Stimulated activated CD4-positive, alpha-beta T cell treated with anti-CD3 and anti-CD28 coated beads, Interleukin-4, amount 100 ng/mL, for 4 hours (primary cell): ENCODE results near the gene ZRSR2.
"Not testable (repeated sequence)": the region's sequence is repeated elsewhere in the genome, so short reads cannot be mapped to it uniquely, and the experiment has no call there.

Source experiments
- DNase-seq, 2 experiments: peaks; one replicate each; pipeline ENCODE4 v3.0.0-alpha.2; 2020

The ZRSR2 gene

GRCh38 chrX:15797707-15798106 is 7.4 kb downstream of the ZRSR2 start:
- DNase-seq: no peak

DNA sequence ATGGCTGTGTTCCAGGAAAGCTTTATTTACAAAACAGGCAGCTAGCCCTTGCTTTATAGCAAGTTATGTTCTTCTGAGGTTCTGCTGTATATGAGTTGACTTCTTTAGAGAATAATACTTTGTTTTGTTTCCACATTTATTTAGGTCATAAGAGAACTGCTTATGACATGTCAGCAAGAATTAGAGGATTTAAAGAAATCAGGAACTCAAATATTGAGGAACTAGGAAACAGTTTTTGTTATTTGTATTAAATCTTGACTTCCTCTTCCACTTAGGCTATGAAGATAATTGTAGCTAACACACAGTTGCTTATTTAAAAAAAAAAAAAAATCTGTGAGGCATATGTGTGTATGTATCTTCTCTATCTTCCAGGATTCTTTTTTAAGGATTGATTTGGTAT is 14.3 kb downstream of the ZRSR2 start:
- no peak for DNase-seq

DNA sequence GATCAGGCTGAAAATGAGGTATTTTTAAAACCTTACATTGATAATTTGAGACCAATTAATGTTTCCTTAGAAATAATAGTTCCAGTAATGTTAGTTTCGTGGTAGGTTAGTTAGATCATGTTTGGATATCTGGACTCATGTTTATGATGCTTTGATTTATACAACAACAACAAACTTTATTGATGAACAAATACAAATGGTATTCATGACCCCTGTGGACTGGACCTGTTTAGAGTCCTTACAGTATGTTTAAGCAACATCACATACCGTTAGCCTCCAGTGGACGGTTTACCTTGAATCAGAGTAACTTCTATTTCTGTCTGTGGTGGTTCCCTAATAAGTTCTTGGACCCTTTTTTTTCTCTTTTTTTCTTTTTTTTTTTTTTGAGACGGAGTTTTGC is 18.0 kb downstream of the ZRSR2 start:
- DNase-seq: no peak

DNA sequence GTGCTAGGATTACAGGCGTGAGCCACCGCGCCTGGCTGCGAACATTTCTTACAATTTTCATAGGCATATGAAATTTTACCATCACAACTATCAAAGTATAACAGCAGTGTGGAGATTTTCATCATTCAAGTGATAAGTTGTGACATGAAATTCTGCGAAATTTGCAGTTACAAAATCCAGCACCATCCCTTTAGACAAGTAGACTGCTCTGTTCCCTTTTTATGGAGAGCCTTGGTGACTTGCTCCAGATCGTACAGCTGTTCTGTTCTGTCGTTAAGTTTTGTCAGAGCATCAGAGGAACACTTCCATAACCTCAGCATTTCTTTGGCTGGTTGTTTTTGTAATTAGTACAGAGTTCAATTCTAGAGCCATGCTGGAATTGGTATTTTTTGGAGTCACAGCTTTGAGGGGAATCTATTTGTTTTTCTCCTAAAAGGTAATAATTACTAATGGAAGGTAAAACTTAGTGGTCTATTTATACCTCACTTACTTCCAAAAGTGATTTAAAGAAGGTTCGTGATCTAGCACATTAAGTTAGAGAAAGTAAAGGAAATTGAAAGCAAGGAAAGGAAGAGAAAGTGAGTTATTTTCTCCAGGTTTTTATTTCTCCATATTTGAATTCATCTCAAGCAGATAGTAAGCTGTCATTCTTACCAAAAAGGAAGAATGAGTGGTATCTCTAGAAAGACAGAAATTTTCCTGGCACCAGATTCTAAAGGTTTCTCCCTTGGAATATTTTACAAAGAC is 22.1 kb downstream of the ZRSR2 start:
- DNase-seq: no peak

DNA sequence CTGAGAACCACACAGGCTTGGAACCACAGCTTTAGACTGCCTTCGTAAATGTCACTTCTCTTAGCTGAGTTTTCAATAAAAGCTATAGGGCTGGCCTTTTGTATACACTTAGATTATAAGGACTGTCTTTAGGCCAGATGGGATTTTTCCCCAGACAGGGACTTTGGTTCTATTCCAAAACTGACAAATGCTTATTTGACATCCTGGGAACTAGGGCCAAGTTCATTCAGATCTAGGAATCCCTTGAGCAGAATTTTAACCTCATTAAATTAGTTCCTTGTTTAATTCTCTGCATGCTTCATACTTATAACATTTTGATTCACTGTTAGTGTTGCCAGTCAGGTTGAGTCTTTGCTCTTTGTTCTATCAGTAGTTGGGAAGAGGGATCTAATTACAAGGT is 23.1 kb downstream of the ZRSR2 start:
- no peak for DNase-seq

GRCh38 chrX:15814771-15815365 is 24.6 kb downstream of the ZRSR2 start:
- no peak for DNase-seq

- peak in 1 of 2 experiments; percentile 7 for DNase-seq
These were observed 25.6 kb downstream of the ZRSR2 start for GRCh38 chrX:15815779-15816437.

- no peak for DNase-seq
These were observed 26.1 kb downstream of the ZRSR2 start for GRCh38 chrX:15816438-15816809.

DNA sequence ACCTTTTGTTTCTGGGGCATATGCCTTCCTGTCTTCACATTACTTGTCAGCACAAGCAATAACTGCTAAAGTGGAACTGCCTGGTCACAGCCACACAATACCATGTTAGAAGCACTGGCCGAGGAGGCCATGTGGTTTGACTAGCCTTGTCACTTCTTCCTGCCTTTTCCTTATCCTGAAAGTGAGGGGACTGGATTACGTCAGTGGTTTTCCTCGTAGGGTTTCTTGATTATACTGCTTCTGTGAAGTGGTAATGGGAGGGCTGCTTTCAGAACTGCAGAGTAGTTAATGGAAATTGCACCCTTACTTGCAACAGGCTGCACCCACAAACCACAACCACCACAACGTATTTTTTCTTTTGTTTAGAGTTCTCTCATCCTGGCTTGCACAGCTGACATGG is 26.6 kb downstream of the ZRSR2 start:
- DNase-seq: peak in 1 of 2 experiments; percentile 6

DNA sequence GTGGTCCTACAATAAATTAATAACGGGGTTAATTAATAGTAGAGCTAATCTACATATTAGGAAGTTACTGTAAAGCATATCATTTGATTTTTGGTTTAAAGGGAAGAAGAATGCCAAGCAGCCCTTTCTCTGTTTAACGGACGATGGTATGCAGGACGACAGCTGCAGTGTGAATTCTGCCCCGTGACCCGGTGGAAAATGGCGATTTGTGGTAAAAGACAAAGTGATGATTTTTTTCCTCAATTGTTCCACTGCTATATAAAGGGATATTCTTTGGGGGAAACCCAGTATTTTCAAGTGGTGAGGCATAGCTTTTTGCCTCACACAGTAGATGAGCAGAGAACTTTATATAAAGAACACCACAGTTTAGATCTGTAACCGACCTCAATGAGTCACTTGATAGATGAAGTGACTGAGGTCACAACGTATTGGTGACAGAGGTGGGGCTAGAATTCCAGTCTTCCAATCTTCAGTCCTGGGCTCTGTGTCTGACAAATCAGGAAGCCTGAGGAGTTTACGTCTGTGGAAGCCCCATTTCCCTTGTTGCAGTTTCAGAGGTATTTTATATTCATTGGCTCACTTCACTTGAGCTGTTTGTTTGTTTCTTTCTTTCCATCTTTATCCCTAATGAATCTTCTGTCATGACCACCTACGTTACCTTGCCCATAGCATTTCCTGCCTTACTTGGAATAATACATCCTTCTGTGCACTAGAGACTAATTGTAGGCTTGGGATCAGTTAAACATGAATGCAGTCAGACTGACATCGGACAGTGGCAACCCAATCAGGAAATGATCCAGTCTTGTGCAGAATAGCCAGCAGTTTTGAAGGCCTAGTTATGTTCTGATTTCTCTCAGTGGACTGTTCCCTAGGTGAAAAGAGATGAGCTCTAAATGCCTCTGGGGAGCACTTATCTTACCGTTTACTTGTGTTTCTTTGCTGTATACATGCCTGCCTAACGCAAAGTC is 30.1 kb downstream of the ZRSR2 start:
- DNase-seq: no peak

DNA sequence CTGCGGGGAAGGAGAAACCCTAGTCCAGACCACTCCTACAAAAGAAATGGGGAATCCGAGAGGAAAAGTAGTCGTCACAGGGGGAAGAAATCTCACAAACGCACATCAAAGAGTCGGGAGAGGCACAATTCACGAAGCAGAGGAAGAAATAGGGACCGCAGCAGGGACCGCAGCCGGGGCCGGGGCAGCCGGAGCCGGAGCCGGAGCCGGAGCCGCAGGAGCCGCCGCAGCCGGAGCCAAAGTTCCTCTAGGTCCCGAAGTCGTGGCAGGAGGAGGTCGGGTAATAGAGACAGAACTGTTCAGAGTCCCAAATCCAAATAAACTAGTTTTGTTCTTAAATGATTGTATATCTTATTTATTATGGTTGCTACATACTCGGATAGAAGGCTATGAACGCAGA is 32.6 kb downstream of the ZRSR2 start:
- no peak for DNase-seq

GRCh38 chrX:15825936-15826335 is 35.7 kb downstream of the ZRSR2 start:
- no peak for DNase-seq

DNA sequence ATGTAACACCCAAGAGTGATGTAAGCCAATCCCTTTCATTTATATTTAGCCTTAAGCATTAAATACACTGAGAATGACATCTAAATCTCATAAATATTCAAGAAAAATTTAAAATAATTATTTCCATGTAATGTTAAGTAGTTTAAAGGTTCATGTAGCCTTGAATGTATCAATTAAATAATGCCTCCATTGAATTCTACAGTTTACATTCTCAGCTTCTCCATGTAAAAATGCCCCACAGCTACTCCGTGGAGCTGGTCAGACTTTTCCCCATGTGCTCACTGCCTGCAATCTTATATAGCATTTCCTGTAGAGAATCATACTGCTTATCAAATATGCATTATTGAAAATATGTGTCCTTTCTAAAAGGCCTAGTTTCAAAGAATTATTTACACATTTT is 38.9 kb downstream of the ZRSR2 start:
- no peak for DNase-seq

DNA sequence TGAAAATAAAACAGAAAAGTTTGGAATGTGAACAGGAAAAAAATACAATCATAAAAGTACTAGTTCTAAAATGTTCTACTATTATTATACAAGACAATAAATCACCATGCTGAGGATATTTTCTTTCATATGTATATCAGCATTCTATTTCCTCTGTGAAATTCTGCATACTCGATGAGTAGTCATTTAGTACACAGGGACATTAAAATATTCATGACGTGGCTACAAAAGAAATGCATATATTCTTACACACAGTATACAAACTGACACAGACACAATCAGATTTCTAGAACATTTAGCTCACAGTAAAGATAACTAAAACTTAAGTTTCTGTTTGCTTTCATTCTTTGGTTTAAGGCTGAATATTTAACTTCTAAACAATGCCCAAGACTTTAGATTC is 41.1 kb downstream of the ZRSR2 start:
- not testable (repeated sequence) for DNase-seq

DNA sequence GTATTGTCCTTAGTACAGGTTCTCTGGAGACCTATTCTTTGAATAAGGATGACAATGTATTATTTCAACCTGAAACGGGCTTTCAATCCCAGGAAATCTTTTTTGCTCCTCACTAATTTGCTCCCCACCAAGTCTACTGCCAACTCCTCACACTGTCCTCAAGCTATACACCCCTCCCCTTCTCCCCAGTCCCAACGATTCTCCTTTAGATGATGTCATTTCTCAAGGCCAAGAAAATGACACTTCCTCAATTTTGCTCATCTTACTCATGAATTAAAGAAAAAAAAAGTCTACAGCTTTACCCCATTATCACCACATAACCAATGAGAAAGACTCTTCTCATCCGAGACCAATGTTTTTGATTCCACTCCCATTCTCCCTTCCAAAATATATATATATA is 43.8 kb downstream of the ZRSR2 start:
- no peak for DNase-seq

DNA sequence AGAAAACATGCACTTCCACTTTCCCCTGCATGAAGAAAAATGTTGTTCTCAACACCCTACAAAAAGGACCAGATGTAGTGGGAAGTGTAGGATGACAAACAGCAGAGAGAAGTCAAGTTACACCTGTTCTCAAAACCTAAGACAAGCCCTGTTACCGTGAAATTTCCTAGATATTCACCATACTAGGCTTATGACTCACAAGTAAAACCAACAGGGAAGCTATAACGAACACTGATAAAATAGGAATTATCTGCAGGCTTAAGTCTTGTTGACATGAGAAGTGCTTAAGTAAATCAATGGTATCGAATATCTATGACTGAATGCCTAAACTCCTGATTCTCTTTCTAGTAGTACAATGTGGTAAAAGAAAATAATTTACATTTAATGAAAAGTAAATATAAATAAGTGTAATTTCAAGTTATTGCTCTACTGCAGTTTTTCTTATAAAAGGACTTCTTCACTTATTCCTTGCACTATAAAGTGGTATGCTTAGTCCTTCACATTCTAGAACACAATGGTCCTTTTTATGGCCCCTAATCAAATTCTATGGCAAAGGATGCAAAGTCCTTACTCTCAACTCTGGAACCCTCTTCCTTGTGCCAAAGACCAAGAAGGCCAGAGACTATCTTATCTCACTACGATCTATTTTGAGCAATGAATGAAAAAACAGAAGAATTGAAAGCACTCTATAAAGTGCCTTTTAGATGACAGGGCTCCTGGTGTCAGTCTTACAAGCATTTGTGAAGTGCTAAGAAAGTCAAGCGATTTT is 44.7 kb downstream of the ZRSR2 start:
- DNase-seq: no peak

DNA sequence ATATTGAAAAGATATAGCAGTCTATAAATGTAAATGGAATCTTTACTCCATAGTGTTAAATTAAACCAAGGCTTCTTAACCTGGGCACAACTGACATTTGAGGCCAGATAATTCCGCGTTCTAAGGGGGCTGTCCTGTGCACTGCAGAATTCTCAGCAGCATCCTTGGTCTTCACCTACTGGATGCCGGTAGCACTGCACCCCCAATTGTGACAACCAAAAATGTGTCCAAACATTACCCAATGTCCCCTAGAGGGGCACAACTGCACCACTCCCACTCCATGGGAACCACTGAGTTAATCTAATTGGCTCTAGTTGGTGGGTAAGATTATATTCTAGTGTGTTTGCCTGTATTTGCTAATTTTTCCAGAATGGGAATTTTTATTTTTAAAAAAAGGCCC is 47.7 kb downstream of the ZRSR2 start:
- DNase-seq: no peak

- no peak for DNase-seq
These were observed 51.7 kb downstream of the ZRSR2 start for GRCh38 chrX:15841853-15842516.

DNA sequence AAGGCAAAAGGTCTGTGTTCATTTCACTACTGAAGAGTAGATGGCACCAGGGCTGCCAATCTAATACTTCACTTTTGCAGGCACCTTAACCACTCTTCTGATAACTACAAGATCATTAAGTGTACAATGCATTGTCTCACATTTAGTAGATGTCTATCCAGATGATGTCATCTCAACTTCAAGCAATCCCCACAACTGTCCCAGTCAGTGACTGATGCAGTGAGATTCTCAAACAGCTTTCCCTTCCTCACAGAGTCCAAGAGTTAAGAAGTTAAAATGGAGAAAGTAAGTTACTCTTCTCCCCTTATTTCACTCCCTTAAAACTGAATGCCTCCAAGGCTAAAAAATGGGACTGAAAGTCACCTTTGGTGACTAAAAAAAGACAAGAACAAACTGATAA is 53.7 kb downstream of the ZRSR2 start:
- no peak for DNase-seq

DNA sequence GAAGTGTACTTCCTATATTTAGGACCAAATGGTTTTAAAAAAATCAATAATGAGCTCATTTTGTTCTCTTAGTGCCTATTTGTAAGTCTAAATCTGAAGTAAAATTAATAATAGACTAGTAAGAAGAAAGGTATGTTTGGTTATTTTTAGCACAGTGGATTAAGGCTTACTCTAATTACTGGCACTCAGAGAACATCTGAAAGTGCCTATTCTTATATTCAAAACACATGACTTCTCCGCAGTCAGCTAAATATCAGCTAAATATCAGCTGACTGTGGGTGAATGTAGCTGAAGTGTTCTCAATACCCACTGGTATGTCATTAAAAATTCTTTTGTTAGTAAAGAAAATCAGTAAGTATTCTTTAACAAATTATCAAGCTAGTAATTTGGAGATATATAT is 58.3 kb downstream of the ZRSR2 start:
- DNase-seq: no peak

DNA sequence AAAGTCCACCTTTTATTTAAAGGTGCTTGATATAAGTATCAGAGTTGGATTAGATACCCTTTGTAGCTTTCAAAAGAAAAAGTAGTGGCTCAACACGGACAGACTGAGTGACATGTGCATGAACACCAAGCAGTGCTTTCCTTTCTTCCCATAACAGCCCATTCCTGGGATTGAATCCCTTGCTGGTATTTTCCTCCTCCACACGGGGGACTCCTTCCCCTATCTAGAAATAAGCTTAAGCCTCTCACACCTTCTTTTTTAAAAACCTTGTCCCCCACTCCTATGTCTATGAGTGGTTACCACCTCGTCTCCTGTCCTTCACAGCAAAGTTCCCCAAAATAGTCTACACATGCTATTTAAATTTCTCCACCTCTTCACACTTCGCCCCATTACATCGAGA is 59.3 kb downstream of the ZRSR2 start:
- no peak for DNase-seq

GRCh38 chrX:15853586-15854079 is 63.3 kb downstream of the ZRSR2 start:
- DNase-seq: no peak
